ENCODE data around the gene RABGAP1.

The RABGAP1 gene

DNA sequence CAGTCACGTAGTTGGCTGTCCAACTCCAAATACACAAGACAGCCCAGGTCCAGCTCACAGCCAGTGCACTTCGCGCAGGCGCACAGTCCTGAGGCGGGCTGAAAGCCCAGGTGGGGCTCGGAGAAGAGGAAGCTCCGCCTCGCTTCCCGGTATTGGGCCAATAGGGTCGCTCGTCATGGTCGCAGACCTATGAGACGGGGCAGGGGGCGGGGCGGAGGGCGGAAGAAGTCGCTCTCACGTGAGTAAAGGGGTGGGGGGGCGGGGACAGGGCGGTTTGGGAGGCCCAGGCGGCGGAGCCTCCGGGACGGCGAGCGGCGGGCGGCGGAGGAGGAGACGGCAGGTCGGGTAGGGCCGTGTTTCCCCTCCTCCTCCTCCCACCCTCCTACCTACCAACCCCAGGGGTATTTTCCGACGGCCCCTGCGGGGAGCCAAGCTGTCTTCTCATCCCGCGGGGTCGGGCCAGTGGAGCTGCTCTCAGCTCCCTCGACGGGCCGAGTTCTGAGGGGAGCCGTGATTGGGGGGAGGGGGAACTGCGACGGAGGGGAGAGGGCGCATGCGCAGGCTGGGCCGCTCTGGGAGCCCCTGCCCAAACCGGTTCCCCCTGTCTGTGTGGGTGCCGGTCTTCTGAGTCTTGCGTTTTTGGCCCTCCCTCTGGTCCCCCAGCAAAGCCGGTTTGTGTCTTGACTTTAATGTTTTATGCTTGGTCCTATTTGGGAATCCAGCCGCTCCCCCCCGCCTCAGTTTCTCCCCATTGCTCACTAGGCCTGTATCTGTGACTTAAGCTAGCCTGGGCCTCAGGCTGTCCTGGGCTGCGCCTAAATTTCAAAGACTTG lies at the start of gene RABGAP1 (continued):
- TF ChIP-seq, protein P1, sequence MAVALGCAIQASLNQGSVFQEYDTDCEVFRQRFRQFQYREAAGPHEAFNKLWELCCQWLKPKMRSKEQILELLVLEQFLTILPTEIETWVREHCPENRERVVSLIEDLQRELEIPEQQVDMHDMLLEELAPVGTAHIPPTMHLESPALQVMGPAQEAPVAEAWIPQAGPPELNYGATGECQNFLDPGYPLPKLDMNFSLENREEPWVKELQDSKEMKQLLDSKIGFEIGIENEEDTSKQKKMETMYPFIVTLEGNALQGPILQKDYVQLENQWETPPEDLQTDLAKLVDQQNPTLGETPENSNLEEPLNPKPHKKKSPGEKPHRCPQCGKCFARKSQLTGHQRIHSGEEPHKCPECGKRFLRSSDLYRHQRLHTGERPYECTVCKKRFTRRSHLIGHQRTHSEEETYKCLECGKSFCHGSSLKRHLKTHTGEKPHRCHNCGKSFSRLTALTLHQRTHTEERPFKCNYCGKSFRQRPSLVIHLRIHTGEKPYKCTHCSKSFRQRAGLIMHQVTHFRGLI (tag by site-specific recombination; IDR thresholded peaks at IDR 0.05), result no peak
- TF ChIP-seq, protein P2, sequence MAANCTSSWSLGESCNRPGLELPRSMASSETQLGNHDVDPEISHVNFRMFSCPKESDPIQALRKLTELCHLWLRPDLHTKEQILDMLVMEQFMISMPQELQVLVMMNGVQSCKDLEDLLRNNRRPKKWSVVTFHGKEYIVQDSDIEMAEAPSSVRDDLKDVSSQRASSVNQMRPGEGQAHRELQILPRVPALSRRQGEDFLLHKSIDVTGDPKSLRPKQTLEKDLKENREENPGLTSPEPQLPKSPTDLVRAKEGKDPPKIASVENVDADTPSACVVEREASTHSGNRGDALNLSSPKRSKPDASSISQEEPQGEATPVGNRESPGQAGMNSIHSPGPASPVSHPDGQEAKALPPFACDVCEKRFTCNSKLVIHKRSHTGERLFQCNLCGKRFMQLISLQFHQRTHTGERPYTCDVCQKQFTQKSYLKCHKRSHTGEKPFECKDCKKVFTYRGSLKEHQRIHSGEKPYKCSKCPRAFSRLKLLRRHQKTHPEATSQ (tag by site-specific recombination; IDR thresholded peaks at IDR 0.05), result 0 out of 2 replicates have a peak, but pooled peaks have one; percentile 59
- TF ChIP-seq, protein P3, sequence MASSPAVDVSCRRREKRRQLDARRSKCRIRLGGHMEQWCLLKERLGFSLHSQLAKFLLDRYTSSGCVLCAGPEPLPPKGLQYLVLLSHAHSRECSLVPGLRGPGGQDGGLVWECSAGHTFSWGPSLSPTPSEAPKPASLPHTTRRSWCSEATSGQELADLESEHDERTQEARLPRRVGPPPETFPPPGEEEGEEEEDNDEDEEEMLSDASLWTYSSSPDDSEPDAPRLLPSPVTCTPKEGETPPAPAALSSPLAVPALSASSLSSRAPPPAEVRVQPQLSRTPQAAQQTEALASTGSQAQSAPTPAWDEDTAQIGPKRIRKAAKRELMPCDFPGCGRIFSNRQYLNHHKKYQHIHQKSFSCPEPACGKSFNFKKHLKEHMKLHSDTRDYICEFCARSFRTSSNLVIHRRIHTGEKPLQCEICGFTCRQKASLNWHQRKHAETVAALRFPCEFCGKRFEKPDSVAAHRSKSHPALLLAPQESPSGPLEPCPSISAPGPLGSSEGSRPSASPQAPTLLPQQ (tag by site-specific recombination; IDR thresholded peaks at IDR 0.05), result 0 out of 2 replicates have a peak, but pooled peaks have one; percentile 19
- TF ChIP-seq KLF16 (tag by site-specific recombination; IDR thresholded peaks at IDR 0.05) (peak; percentile 48; the same call in 1 of the 2 replicates), ZNF335 (tag by site-specific recombination; conservative IDR thresholded peaks at IDR 0.05) (peak; percentile 96), ZNF560 (tag by site-specific recombination; IDR thresholded peaks at IDR 0.05; ENCODE audit: borderline replicate concordance) (no peak), REPIN1 (tag by site-specific recombination; IDR thresholded peaks at IDR 0.05; ENCODE audit: low read depth) (no peak), ZBTB1 (tag by site-specific recombination; IDR thresholded peaks at IDR 0.05) (no peak), ZNF174 (tag by site-specific recombination; IDR thresholded peaks at IDR 0.05) (no peak), KLF9 (tag by site-specific recombination; IDR thresholded peaks at IDR 0.05; ENCODE audit: low read depth) (peak; percentile 61), ZNF660 (tag by site-specific recombination; IDR thresholded peaks at IDR 0.05) (peak; percentile 21; the same call in 1 of the 2 replicates), ZBTB48 (tag by site-specific recombination; IDR thresholded peaks at IDR 0.05) (peak; percentile 87), ZNF501 (tag by site-specific recombination; IDR thresholded peaks at IDR 0.05) (peak; percentile 79), ZNF76 (tag by site-specific recombination; IDR thresholded peaks at IDR 0.05; ENCODE audit: borderline replicate concordance, low read depth) (0 out of 2 replicates have a peak, but pooled peaks have one; percentile 42), ZEB2 (tag by site-specific recombination; IDR thresholded peaks at IDR 0.05) (peak; percentile 70), KLF8 (tag by site-specific recombination; IDR thresholded peaks at IDR 0.05) (peak; percentile 77), ZNF394 (tag by site-specific recombination; IDR thresholded peaks at IDR 0.05; ENCODE audit: borderline replicate concordance) (0 out of 2 replicates have a peak, but pooled peaks have one; percentile 15), ZXDB (tag by site-specific recombination; IDR thresholded peaks at IDR 0.05) (peak; percentile 79), YY1 (tag by site-specific recombination; IDR thresholded peaks at IDR 0.05) (peak; percentile 39; the same call in 1 of the 2 replicates), ZBTB8A (tag by site-specific recombination; IDR thresholded peaks at IDR 0.05) (peak; percentile 54; the same call in 1 of the 2 replicates)
- TF ChIP-seq, protein P4, sequence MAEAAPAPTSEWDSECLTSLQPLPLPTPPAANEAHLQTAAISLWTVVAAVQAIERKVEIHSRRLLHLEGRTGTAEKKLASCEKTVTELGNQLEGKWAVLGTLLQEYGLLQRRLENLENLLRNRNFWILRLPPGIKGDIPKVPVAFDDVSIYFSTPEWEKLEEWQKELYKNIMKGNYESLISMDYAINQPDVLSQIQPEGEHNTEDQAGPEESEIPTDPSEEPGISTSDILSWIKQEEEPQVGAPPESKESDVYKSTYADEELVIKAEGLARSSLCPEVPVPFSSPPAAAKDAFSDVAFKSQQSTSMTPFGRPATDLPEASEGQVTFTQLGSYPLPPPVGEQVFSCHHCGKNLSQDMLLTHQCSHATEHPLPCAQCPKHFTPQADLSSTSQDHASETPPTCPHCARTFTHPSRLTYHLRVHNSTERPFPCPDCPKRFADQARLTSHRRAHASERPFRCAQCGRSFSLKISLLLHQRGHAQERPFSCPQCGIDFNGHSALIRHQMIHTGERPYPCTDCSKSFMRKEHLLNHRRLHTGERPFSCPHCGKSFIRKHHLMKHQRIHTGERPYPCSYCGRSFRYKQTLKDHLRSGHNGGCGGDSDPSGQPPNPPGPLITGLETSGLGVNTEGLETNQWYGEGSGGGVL (tag by site-specific recombination; IDR thresholded peaks at IDR 0.05), result peak; percentile 81
- TF ChIP-seq, protein P5, sequence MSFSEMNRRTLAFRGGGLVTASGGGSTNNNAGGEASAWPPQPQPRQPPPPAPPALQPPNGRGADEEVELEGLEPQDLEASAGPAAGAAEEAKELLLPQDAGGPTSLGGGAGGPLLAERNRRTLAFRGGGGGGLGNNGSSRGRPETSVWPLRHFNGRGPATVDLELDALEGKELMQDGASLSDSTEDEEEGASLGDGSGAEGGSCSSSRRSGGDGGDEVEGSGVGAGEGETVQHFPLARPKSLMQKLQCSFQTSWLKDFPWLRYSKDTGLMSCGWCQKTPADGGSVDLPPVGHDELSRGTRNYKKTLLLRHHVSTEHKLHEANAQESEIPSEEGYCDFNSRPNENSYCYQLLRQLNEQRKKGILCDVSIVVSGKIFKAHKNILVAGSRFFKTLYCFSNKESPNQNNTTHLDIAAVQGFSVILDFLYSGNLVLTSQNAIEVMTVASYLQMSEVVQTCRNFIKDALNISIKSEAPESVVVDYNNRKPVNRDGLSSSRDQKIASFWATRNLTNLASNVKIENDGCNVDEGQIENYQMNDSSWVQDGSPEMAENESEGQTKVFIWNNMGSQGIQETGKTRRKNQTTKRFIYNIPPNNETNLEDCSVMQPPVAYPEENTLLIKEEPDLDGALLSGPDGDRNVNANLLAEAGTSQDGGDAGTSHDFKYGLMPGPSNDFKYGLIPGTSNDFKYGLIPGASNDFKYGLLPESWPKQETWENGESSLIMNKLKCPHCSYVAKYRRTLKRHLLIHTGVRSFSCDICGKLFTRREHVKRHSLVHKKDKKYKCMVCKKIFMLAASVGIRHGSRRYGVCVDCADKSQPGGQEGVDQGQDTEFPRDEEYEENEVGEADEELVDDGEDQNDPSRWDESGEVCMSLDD (tag by site-specific recombination; IDR thresholded peaks at IDR 0.05), result 0 out of 2 replicates have a peak, but pooled peaks have one; percentile 42
- TF ChIP-seq, protein P6, sequence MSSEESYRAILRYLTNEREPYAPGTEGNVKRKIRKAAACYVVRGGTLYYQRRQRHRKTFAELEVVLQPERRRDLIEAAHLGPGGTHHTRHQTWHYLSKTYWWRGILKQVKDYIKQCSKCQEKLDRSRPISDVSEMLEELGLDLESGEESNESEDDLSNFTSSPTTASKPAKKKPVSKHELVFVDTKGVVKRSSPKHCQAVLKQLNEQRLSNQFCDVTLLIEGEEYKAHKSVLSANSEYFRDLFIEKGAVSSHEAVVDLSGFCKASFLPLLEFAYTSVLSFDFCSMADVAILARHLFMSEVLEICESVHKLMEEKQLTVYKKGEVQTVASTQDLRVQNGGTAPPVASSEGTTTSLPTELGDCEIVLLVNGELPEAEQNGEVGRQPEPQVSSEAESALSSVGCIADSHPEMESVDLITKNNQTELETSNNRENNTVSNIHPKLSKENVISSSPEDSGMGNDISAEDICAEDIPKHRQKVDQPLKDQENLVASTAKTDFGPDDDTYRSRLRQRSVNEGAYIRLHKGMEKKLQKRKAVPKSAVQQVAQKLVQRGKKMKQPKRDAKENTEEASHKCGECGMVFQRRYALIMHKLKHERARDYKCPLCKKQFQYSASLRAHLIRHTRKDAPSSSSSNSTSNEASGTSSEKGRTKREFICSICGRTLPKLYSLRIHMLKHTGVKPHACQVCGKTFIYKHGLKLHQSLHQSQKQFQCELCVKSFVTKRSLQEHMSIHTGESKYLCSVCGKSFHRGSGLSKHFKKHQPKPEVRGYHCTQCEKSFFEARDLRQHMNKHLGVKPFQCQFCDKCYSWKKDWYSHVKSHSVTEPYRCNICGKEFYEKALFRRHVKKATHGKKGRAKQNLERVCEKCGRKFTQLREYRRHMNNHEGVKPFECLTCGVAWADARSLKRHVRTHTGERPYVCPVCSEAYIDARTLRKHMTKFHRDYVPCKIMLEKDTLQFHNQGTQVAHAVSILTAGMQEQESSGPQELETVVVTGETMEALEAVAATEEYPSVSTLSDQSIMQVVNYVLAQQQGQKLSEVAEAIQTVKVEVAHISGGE (tag by site-specific recombination; conservative IDR thresholded peaks at IDR 0.05; ENCODE audit: low read depth), result peak; percentile 60; the same call in 1 of the 2 replicates
- TF ChIP-seq, protein P7, sequence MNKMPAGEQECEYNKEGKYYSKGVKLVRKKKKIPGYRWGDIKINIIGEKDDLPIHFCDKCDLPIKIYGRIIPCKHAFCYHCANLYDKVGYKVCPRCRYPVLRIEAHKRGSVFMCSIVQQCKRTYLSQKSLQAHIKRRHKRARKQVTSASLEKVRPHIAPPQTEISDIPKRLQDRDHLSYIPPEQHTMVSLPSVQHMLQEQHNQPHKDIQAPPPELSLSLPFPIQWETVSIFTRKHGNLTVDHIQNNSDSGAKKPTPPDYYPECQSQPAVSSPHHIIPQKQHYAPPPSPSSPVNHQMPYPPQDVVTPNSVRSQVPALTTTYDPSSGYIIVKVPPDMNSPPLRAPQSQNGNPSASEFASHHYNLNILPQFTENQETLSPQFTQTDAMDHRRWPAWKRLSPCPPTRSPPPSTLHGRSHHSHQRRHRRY (tag by site-specific recombination; IDR thresholded peaks at IDR 0.05), result no peak

All from HEK293 (cell line).